Esophagus mucosa (tissue), 1 donor: ENCODE results near the gene HMGN1. TPM values are rescaled to one million over a fixed set of nuclear protein-coding genes. Genes with fewer than 3 reads are reported as not detected.

Source experiments
- ATAC-seq: fragments of 200-7000 bp; cut with Tn5 transposase; one replicate; pipeline ENCODE4 v1.9.1; 2020
- total RNA-seq: library from RNA; stranded (reverse); gene quantifications from one replicate; pipeline ENCODE4 v1.2.4, GENCODE V29; 2023
- donor health status: DM: yes; HTN: yes; CAD: no.

HMGN1 gene
- total RNA-seq, 1 donor from 2014 or later, result 213 TPM

GRCh38 chr21:39367783-39368182, 18.9 kb upstream of the HMGN1 start:
- no peak for ATAC-seq

GRCh38 chr21:39366563-39366962, 17.7 kb upstream of the HMGN1 start:
- no peak for ATAC-seq

GRCh38 chr21:39364949-39365348, 16.1 kb upstream of the HMGN1 start:
- no peak for ATAC-seq

DNA sequence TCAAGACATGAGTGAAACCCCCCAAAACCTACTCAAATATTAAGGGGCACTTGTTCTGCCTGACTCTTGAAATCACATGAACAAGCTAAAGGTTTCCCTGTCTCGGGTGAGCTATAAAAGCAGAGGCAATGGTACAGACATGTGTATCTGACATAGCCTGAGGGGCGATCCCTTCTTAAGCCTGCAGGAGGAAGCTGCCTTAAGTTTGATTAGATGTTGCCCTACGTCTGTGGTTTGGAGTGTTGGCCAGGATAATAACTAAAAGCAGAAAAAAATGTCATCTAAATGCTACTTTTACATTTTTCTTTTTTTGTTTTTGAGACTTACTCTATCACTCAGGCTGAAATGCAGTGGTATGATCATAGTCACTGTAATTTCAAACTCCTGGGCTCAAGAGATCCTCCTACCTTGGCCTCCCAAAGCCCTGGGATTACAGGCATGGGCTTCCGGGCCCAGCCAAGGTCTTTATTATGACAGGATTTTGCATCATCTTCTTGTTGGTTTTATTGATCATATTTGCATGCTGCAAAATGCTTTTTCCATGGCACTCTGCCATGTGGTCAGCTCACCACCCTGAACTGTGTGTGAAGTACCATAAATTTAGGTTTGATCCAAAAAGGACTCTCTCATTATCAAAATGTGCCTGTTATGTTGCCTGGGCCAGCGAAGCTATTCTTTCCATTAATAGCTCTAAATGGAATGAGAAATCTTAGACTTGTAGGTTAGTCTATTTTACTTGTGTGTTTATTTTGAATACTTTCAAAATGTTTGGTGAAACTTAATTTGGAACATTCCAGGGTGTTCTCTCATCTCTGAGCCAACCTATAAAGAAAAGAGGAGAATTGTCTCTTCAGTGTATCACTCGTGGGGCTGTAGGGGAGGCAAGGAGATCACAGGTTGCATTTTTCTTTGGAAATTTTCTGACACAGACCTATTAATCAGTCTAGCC, 15.0 kb upstream of the HMGN1 start:
- no peak for ATAC-seq

- ATAC-seq, result no peak
Observed at GRCh38 chr21:39362733-39363132, 13.8 kb upstream of the HMGN1 start.

GRCh38 chr21:39359382-39359781, 10.5 kb upstream of the HMGN1 start:
- ATAC-seq, result no peak

DNA sequence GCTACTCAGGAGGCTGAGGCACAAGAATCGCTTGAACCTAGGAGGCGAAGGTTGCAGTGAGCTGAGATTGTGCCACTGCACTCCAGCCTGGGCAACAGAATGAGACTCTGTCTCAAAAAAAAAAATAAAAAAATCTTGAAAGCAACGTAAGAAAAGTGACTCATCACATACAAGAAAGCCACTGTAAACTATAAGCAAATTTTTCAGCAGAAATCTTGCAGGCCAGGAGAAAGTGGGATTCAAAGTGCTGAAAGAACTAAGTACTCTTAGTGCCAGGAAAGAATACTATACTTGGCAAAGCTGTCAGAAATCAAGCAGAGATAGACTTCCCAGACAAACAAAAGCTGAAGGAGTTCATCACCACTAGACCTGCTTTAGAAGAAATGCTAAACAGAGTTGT, 4.4 kb upstream of the HMGN1 start:
- no peak for ATAC-seq

DNA sequence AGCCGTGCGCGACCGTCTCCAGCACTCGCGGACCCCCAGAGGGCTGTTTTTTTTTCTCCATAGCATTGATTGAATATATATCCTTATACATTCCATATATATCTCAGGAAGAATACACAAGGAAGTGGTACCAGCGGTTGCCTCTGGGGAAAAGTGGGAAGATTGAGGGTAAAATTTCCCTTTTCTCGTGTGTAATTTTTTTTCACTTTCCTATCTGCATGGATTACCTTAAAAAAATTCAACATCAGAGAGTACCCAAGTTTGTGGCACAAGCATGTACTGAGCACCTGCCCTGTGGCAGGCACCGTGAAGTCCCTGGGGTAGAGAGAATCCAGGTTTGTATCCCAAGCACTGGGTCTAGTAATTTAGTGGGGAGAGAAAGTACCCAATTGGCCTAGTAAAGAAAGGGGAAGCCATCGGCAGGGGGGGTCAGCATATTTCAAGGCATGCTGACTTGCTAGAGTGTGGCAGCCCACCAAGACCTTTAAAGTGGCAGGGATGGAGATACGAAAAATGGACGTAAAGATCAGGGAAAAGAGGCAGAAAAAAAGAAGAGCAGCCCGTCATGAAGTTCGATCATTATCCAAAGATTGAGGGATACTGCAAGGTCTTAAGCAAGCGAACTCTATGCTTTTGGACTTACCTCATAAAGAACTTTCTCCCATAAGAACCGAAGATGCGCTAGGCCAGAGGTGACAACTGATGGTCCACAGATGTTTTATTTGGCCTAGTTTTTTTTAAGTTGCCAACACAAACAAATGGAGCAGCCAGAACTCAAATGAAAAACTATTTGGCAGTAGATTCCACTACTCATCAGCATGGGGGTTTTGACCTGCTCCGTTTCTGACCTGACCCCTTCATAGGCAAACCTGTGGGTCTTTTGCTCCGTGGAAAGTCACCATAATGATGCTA, 1.5 kb upstream of the HMGN1 start:
- ATAC-seq, result no peak

GRCh38 chr21:39349211-39350093, 564 bp upstream of the HMGN1 start:
- ATAC-seq, result peak; percentile 96

DNA sequence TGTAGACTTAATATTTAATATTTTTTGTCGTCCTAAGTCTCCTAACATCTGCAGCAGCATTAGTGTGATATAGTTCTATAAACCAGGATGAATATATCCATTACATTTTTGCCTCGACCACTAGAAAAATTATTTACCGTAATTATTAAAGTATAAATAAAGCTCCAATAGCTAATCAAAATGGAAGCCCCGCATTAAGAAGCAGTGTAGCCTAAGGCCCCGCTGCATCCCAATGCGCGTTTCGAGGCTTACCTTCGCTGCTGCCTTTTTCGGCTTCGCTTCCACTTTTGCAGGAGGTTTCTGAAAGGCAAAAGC, 891 bp downstream of the HMGN1 start:
- ATAC-seq, result no peak

DNA sequence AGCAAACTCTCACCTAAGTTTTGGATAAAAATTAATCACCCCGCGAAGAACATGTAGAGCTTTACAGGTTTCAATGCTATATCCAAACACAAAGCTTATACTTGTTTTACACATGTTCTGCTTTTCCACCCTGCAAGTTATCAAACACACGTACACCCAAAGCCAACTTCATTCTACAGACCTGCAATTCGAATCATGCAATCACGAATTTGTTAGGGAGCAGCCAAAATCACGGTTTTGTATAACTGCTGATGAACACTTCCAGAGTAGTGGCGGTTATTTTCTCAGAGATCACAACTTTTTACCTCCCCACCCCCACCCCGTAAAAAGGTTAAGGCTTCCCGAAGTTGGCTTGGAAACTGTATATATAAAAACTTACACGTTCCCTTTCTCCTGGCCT, 1.4 kb downstream of the HMGN1 start:
- no peak for ATAC-seq

- no peak for ATAC-seq
Observed at GRCh38 chr21:39346671-39347331, 2.1 kb downstream of the HMGN1 start.

GRCh38 chr21:39346206-39346605, 2.7 kb downstream of the HMGN1 start:
- ATAC-seq, result no peak

- no peak for ATAC-seq
Observed at GRCh38 chr21:39345440-39345839, 3.4 kb downstream of the HMGN1 start.

- ATAC-seq, result no peak
Observed at GRCh38 chr21:39344848-39345247, 4.0 kb downstream of the HMGN1 start.

GRCh38 chr21:39341249-39341923, 7.5 kb downstream of the HMGN1 start:
- ATAC-seq, result no peak

DNA sequence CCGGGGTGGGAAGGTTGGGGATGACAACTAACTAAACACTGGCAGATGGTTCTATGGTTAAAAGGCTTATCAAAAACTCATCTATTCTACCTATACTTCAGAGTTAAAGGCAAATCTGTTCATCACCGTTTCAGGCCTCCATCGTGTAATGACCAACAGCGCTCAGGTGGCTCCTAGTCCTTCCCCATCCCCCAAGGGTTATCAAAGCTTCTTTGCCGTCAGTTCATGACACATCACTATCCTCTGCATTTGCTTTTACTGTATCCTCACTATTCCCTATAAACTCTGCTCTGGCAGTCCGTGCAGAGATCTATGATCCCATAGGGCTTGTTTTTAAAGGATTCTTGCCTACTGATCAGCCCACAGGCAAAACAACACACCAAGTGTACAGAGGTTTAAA, 8.2 kb downstream of the HMGN1 start:
- ATAC-seq, result no peak

DNA sequence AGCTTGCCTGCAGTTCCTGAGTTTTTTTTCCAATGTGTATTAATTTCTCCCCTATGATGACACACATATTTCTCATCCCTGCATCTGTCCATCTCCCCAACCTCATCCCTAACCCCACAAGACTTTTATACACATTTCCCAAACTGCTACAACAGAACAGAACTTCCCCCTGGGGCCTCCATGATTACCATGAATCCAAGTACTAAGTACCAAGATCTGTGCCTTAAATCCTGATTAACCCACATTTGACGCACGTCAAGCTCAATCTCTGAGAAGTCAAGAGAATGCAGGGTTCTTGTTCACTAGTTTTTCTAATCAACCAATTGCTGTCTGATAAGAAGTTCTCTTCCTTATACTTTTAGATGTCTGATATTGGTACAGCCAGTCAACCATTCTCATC, 9.7 kb downstream of the HMGN1 start:
- no peak for ATAC-seq

DNA sequence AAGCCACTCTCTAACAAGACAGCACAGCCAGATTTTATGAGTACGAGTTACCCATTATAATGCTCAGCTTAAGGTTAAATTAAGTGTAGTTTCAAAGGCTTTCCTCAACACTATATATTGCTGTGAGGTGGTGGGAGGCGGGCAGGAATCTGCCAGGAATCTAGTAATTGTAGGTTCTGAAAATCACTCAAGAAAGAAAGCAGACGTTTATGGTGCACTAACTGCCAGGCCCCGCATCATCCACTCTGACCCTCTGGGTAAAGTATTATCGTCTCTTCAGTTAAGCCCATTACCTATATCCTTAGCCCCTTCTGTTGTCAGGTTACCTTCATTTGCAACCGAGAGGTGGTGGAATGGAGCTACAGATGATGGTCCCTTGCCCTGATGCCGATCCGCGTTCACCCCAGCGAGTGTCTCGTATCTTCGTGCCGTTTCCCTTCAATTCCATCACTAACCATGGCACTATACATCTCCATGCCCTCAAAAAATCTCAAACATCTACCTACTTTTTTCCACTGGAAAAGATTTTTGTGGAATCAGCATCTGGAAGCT, 12.4 kb downstream of the HMGN1 start:
- no peak for ATAC-seq

GRCh38 chr21:39334611-39335010, 14.3 kb downstream of the HMGN1 start:
- no peak for ATAC-seq

DNA sequence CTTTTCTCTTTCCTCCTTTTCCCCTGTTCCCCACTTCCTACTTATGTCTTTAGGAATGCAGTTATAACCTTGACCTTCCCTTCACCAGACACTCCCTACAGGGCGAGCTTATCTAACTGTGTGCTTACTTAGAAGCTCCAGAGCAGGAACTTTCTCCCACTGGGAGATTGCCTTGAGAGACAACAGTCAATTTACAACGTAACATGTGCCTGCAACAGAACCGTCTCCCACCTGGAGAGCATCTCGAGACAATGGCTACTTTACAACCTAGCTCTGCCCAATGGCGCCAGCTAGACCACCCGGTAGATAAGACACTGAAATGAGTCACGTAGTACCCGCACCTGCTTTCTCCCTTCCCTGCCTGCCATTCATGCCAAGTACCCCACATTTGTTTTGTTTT, 16.7 kb downstream of the HMGN1 start:
- ATAC-seq, result no peak
